Astrocyte of the spinal cord (primary cell): ENCODE data around the gene DDX4.

Experiments used
- DNase-seq: peaks from one replicate; pipeline ENCODE4 v3.0.0; 2011; ENCODE audit warnings: low read depth, low spot score
- H3K4me3 ChIP-seq: 2 replicates; pipeline ENCODE4 v1.5.1; 2011; ENCODE audit warnings: low read depth, mild to moderate bottlenecking, low read length, moderate library complexity
- CTCF ChIP-seq: IDR thresholded peaks from 2 replicates; pipeline ENCODE4 v1.5.1; 2012; ENCODE audit warnings: low read depth, mild to moderate bottlenecking, low read length, inconsistent platforms
- in situ Hi-C: cut with HindIII; loops from 2 replicates; pipeline ENCODE4 v1.10.0; 2017; ENCODE audit warnings: low sequenced_read_pairs

The DDX4 gene

GRCh38 chr5:55860288-55860687, 122.4 kb downstream of the DDX4 start:
- no peak for DNase-seq
- in situ Hi-C loops, result no loop called here
- no peak overlapping the region for H3K4me3 ChIP-seq
- no peak for TF ChIP-seq CTCF

- TF ChIP-seq CTCF, result no peak
- no peak overlapping the region for H3K4me3 ChIP-seq
- no peak for DNase-seq
- in situ Hi-C loops, result no loop called here
These were observed 122.8 kb downstream of the DDX4 start for GRCh38 chr5:55860709-55861108.

DNA sequence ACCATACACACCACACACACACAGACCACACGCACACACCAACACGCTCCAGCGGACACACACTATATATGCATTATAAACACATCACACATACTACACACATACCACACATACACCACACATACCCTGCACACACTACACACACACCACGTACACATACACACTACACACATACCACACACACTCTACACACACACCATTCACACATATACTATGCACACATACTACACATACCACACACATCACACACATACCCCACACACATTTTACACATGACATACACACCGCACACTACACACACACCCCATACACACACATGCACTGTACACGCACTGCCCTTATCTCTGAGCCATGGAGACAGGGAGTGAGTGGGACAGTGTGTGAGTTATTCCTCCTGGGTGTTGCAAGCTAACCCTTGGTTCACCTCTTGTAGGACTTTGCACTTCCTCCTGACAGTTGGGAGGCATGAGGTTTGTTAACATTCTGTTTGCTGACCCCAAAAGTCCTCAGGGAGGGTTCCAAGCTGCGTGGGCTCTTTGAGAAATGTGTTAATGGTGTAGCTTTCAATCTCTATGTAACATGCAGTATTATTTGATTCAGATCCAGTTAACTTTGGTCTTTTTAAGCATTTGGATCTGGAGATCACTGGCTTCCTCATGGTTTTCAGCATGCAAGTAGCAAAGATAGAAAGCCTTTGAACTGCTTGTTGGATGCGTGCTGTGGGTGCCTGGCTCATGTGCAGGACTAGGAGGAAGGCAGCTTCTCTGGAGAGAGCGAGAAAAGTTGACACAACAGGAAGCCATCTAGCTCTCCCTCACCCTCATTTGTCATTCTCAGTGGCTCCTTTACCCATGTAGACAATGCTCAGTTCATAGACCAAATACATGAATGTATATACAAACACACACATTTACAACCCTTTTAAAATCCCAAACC, 127.0 kb downstream of the DDX4 start:
- no peak for DNase-seq
- in situ Hi-C loops, result no loop called here
- H3K4me3 ChIP-seq, result no peak overlapping the region
- TF ChIP-seq CTCF, result no peak

GRCh38 chr5:55865831-55866230, 128.0 kb downstream of the DDX4 start:
- in situ Hi-C loops, result no loop called here
- peak; percentile 23 for DNase-seq
- TF ChIP-seq CTCF, result no peak
- no peak overlapping the region for H3K4me3 ChIP-seq

DNA sequence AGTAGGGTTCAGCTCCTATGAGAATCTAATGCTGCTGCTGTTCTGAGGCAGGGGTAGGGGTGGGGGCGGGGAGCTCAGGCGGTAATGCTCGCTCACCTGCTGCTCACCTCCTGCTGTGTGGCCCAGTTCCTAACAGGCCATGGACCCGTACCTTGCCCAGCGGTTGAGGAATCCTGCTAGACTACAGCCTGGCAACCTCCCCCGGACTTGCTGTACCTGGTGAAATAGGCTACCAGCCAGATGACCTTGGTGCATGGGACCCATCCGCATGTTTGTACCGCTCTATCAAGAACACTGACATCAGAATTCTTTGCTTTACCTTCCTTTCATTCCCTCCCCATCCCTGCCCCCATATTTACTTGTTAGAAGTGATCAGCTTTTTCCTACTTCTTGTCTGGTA, 128.6 kb downstream of the DDX4 start:
- TF ChIP-seq CTCF, result no peak
- in situ Hi-C loops, result no loop called here
- H3K4me3 ChIP-seq, result no peak overlapping the region
- no peak for DNase-seq
